Measurements from ENCODE around the gene ANP32A. TPM values are rescaled to one million over a fixed set of nuclear protein-coding genes. Genes with fewer than 3 reads are reported as not detected.

The ANP32A gene
- total and polyA plus RNA-seq, 3 donors from 2014 or later = 32.9 to 49.5 (median 41.3) TPM

DNA sequence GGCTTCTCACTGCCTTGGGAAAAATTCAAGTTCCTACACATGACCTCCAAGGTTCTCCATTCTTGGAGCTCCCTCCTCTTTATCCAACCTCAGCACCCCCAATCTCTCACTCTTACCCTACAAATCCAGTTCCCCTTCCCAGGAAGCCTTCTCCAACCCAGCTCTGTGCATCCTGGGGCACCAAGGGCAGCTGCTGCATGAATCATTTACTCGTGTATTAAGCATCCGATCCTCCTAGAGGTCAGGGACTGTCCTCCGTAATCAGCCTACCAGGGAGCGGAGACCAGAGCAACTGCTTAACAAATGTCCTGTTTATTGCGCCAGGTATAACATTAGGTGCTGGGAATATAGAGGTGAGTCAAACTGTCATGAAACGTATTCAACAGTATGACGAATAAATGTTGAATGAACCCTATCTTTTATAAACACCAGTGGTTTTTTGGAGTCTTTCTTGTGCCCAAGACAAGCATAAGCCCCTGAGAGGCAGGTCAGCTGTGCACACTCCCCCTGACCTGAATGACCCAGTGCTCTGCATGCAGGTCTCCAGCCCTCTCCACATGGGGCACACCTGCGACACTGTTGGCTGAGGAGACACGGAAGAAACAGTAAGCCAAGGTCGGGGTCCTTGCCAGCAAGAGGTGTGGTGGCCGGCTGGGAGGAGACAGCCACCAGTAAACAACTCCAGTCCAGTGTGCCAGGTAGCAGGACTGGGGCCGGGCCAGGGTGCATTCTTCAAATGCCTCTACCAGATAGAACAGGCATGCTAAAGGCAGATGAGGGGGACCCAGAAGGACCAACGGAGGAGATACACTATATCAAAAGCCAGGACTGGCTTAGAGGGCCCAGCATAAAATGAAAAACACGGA, 27.6 kb downstream of the ANP32A start:
- H3K4me1 ChIP-seq = peaks cover 27% of the 10 kb centered on the region
- no peaks in the 10 kb centered on the region for H3K27me3 ChIP-seq
- WGBS, 2 donors = 70 to 74% methylated on average over 14 of the region's 14 CpGs
- H3K9me3 ChIP-seq = no peaks in the 10 kb centered on the region
- H3K27ac ChIP-seq = no peak overlapping the region
- no peak for DNase-seq
- TF ChIP-seq POLR2A (IDR thresholded peaks at IDR 0.05) (no peak), CTCF (IDR thresholded peaks at IDR 0.05) (no peak)
- H3K36me3 ChIP-seq (ENCODE audit: low read depth, missing control alignments) = no peaks in the 10 kb centered on the region
- no peak overlapping the region for H3K4me3 ChIP-seq
- intact Hi-C loops (cut with DNase I; ENCODE audit: low total_unique reads) = no loop called here

DNA sequence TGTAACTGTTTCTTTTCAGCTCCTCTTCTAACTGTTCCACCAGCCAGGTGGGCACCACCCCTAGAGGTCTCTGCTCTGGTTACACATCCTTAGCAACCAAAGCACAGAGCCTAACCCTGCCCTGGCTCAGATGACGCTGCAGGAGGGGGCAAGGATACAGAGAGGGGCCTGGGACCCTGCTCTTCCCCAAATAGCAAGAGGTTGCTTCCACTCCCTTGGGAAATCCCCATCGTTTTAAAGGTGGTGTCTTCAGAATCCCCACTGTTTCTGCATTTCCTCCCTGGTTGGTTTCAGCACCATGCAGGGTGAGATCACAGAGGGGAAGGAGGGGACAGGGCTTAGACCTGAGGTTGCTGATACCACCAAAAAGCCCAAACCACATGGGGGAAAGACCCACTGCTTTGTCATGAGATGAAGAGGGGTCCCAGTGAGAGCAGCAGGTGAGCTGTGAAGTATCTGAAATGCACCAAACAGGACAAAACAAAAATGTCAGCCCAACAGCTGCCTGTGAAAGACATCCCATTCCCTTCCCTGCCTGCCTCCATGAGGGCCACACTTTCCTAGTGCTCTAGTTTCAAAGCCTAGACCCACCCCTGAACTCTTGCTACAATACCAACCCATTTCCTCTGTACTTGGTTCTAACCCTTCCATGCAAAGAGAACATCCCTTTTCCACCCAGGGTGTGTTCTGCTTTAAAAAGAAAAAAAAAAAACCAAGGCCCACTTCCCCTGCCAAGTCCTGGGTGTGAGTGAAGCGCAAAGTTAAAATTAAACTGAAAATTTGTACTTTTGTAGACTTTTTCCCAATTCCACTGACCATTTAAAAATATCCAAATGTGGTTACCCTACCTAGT, 29.0 kb downstream of the ANP32A start:
- H3K4me1 ChIP-seq = peaks cover 27% of the 10 kb centered on the region
- H3K4me3 ChIP-seq = no peak overlapping the region
- TF ChIP-seq CTCF (IDR thresholded peaks at IDR 0.05) = no peak
- TF ChIP-seq POLR2A (IDR thresholded peaks at IDR 0.05) = no peak
- intact Hi-C loops (cut with DNase I; ENCODE audit: low total_unique reads) = no loop called here
- 75 to 81% methylated on average over 3 of the region's 3 CpGs for WGBS, 2 donors
- DNase-seq = no peak
- H3K27ac ChIP-seq = no peak overlapping the region
- no peaks in the 10 kb centered on the region for H3K27me3 ChIP-seq
- H3K9me3 ChIP-seq = no peaks in the 10 kb centered on the region
- H3K36me3 ChIP-seq (ENCODE audit: low read depth, missing control alignments) = no peaks in the 10 kb centered on the region

DNA sequence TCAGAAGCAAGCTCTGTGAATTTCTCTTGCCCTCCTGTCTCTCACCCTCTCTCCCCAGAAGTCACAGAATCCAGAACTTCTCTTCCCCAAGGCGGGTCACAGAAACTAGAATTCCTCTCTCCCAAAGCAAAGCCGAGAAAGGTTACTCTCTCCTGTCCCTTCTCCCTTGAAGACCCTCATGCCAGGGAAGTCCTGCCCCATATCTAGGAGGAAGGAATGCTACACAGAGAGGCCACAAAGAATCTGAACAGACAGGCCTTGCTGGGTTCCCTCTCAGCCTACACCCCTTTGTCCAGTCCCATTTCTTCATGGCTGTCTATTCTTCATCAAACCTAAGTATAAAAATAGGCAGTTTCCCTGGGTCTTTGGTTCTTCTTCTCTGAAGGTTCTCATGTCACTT, 29.8 kb downstream of the ANP32A start:
- TF ChIP-seq CTCF (IDR thresholded peaks at IDR 0.05) = no peak
- TF ChIP-seq POLR2A (IDR thresholded peaks at IDR 0.05) = no peak
- intact Hi-C loops (cut with DNase I; ENCODE audit: low total_unique reads) = no loop called here
- H3K4me1 ChIP-seq = peaks cover 27% of the 10 kb centered on the region
- no peaks in the 10 kb centered on the region for H3K36me3 ChIP-seq (ENCODE audit: low read depth, missing control alignments)
- DNase-seq = no peak
- H3K27me3 ChIP-seq = no peaks in the 10 kb centered on the region
- H3K27ac ChIP-seq = no peak overlapping the region
- H3K9me3 ChIP-seq = no peaks in the 10 kb centered on the region
- H3K4me3 ChIP-seq = no peak overlapping the region
- 96 to 100% methylated on average over 2 of the region's 2 CpGs for WGBS, 2 donors

GRCh38 chr15:68790242-68790575, 30.5 kb downstream of the ANP32A start:
- WGBS, 2 donors = 69 to 83% methylated on average over 7 to 8 of the region's 8 CpGs
- H3K4me3 ChIP-seq = no peak overlapping the region
- H3K4me1 ChIP-seq = peaks cover 20% of the 10 kb centered on the region
- DNase-seq = no peak
- no peaks in the 10 kb centered on the region for H3K9me3 ChIP-seq
- intact Hi-C loops (cut with DNase I; ENCODE audit: low total_unique reads) = no loop called here
- no peak overlapping the region for H3K27ac ChIP-seq
- no peaks in the 10 kb centered on the region for H3K27me3 ChIP-seq
- no peaks in the 10 kb centered on the region for H3K36me3 ChIP-seq (ENCODE audit: low read depth, missing control alignments)
- no peak for TF ChIP-seq CTCF (IDR thresholded peaks at IDR 0.05)
- no peak for TF ChIP-seq POLR2A (IDR thresholded peaks at IDR 0.05)

All from testis (tissue), 3 donors.